Astrocyte (in vitro differentiated cells and primary cell): ENCODE data around the gene SHISA7. TPM values are rescaled to one million over a fixed set of nuclear protein-coding genes. Genes with fewer than 3 reads are reported as not detected.
"Not testable (repeated sequence)": the region's sequence is repeated elsewhere in the genome, so short reads cannot be mapped to it uniquely, and the experiment has no call there.

Experiments
- DNase-seq: peaks from one replicate; pipeline ENCODE4 v3.0.0-alpha.2; 2010; ENCODE audit warnings: low read depth
- FAIRE-seq: peaks from 2 replicates; lab custom pipeline; 2011; peaks lifted over from hg19 to GRCh38; lab: Jason Lieb, UNC
- H2AFZ ChIP-seq: 2 replicates; pipeline ENCODE4 v1.6.0; 2012; ENCODE audit warnings: low read depth, low read length, inconsistent platforms
- H3K27ac ChIP-seq: 2 replicates; pipeline ENCODE4 v1.5.1; 2011; ENCODE audit warnings: low read depth, low read length, inconsistent platforms
- H3K27me3 ChIP-seq: 2 replicates; pipeline ENCODE4 v1.6.0; 2011; ENCODE audit warnings: low read length, inconsistent platforms; ENCODE audit not compliant: insufficient read depth
- H3K36me3 ChIP-seq: 2 replicates; pipeline ENCODE4 v1.5.1; 2011; ENCODE audit warnings: low read length, inconsistent platforms; ENCODE audit not compliant: insufficient read depth
- H3K4me1 ChIP-seq: 2 replicates; pipeline ENCODE4 v1.5.1; 2011; ENCODE audit warnings: low read length, inconsistent platforms; ENCODE audit not compliant: insufficient read depth
- H3K4me2 ChIP-seq: 2 replicates; pipeline ENCODE4 v1.6.0; 2012; ENCODE audit warnings: low read length, inconsistent platforms
- H3K4me3 ChIP-seq: 2 replicates; pipeline ENCODE4 v1.5.1; 2011; ENCODE audit warnings: low read depth, mild to moderate bottlenecking, low read length, inconsistent platforms; ENCODE audit not compliant: insufficient read depth
- H3K79me2 ChIP-seq: 2 replicates; pipeline ENCODE4 v1.6.0; 2012; ENCODE audit warnings: mild to moderate bottlenecking, low read length, inconsistent platforms; ENCODE audit not compliant: insufficient read depth
- H3K9ac ChIP-seq: 2 replicates; pipeline ENCODE4 v1.6.0; 2012; ENCODE audit warnings: mild to moderate bottlenecking, low read length, inconsistent platforms
- H3K9me3 ChIP-seq: 2 replicates; pipeline ENCODE4 v1.5.1; 2012; ENCODE audit warnings: low read depth, mild to moderate bottlenecking, low read length, inconsistent platforms; ENCODE audit not compliant: insufficient read depth
- H4K20me1 ChIP-seq: 2 replicates; pipeline ENCODE4 v1.6.0; 2012; ENCODE audit warnings: low read length, inconsistent platforms; ENCODE audit not compliant: insufficient read depth
- H3K27ac Mint-ChIP-seq: one replicate; pipeline ENCODE4 v1.8.0; 2021; ENCODE audit warnings: mild to moderate bottlenecking, mixed read lengths; ENCODE audit not compliant: unreplicated experiment
- H3K27me3 Mint-ChIP-seq: one replicate; pipeline ENCODE4 v1.8.0; 2021; ENCODE audit warnings: low read depth, mixed read lengths; ENCODE audit not compliant: unreplicated experiment
- H3K36me3 Mint-ChIP-seq: one replicate; pipeline ENCODE4 v1.8.0; 2021; ENCODE audit warnings: low read depth, mixed read lengths; ENCODE audit not compliant: unreplicated experiment
- H3K4me1 Mint-ChIP-seq: one replicate; pipeline ENCODE4 v1.8.0; 2021; ENCODE audit warnings: low read depth, mixed read lengths; ENCODE audit not compliant: unreplicated experiment
- H3K4me3 Mint-ChIP-seq: one replicate; pipeline ENCODE4 v1.8.0; 2021; ENCODE audit warnings: mild to moderate bottlenecking, moderate library complexity, mixed read lengths; ENCODE audit not compliant: unreplicated experiment
- H3K9me3 Mint-ChIP-seq: one replicate; pipeline ENCODE4 v1.8.0; 2021; ENCODE audit warnings: mild to moderate bottlenecking, mixed read lengths; ENCODE audit not compliant: unreplicated experiment
- EZH2 ChIP-seq: IDR thresholded peaks from 2 replicates; pipeline ENCODE4 v1.6.1; 2012; ENCODE audit warnings: mild to moderate bottlenecking, low read length, inconsistent platforms; ENCODE audit not compliant: insufficient read depth
- total RNA-seq: library from RNA; stranded (reverse); gene quantifications from 2 replicates; pipeline ENCODE4 v1.2.1, GENCODE V29; 2021
- TF ChIP-seq, protein P1 (sequence below): IDR thresholded peaks from 2 replicates; pipeline ENCODE4 v1.5.1; 2011; ENCODE audit warnings: low read depth, mild to moderate bottlenecking, inconsistent platforms, low read length, moderate library complexity; ENCODE audit not compliant: insufficient read depth

The SHISA7 gene
- total RNA-seq, 1 donor from 2014 or later: 0.09 TPM

- Histone ChIP-seq H3K4me3 (peak overlapping the region; percentile 81), H3K27ac (peak overlapping the region; percentile 99), H3K4me2 (peak overlapping the region; percentile 94), H3K36me3 (peaks cover 28% of the 10 kb centered on the region), H3K9ac (peak overlapping the region; percentile 95), H3K79me2 (peaks cover 52% of the 10 kb centered on the region), H2AFZ (no peak overlapping the region), H4K20me1 (peaks cover 53% of the 10 kb centered on the region), H3K27me3 (no peaks in the 10 kb centered on the region), H3K4me1 (peaks cover 20% of the 10 kb centered on the region), H3K9me3 (no peaks in the 10 kb centered on the region)
- Mint-ChIP-seq H3K27ac (peak overlapping the region; percentile 62), H3K36me3 (peaks cover 28% of the 10 kb centered on the region), H3K9me3 (peaks cover 12% of the 10 kb centered on the region), H3K4me3 (peak overlapping the region; percentile 84), H3K4me1 (peaks cover 15% of the 10 kb centered on the region), H3K27me3 (peaks cover 4% of the 10 kb centered on the region)
- no peak for FAIRE-seq
- no peak for DNase-seq
- TF ChIP-seq, protein P1, sequence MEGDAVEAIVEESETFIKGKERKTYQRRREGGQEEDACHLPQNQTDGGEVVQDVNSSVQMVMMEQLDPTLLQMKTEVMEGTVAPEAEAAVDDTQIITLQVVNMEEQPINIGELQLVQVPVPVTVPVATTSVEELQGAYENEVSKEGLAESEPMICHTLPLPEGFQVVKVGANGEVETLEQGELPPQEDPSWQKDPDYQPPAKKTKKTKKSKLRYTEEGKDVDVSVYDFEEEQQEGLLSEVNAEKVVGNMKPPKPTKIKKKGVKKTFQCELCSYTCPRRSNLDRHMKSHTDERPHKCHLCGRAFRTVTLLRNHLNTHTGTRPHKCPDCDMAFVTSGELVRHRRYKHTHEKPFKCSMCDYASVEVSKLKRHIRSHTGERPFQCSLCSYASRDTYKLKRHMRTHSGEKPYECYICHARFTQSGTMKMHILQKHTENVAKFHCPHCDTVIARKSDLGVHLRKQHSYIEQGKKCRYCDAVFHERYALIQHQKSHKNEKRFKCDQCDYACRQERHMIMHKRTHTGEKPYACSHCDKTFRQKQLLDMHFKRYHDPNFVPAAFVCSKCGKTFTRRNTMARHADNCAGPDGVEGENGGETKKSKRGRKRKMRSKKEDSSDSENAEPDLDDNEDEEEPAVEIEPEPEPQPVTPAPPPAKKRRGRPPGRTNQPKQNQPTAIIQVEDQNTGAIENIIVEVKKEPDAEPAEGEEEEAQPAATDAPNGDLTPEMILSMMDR: no peak
- no peak for TF ChIP-seq EZH2
These were observed 36.8 kb downstream of the SHISA7 start for GRCh38 chr19:55406091-55406825.

DNA sequence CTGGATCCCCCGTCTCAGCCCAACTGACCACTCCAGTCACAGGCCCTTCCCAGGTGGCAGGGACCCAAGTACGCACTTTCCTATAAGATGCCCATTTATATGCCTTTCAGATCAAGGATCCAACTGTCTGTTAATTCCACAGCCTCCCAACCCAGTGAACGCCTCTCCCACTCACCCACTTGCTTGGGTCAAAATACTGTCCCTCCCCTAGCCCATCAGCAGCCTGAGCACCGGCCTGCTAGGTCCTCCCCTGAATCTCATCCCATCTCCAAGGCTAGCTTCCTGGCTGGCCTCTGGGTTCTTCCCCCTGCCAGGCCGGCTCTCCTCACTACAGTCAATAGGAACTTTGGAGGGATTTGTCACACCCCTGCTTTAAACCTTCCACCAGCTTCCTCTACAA, 37.5 kb downstream of the SHISA7 start:
- no peak for TF ChIP-seq EZH2
- TF ChIP-seq, protein P1: no peak
- Mint-ChIP-seq H3K27ac (no peak overlapping the region), H3K9me3 (peaks cover 10% of the 10 kb centered on the region), H3K4me3 (peak overlapping the region; percentile 84), H3K36me3 (peaks cover 28% of the 10 kb centered on the region), H3K4me1 (peaks cover 15% of the 10 kb centered on the region), H3K27me3 (no peaks in the 10 kb centered on the region)
- Histone ChIP-seq H3K27ac (no peak overlapping the region), H3K4me2 (peak overlapping the region; percentile 94), H4K20me1 (peaks cover 57% of the 10 kb centered on the region), H3K79me2 (peaks cover 52% of the 10 kb centered on the region), H2AFZ (no peak overlapping the region), H3K9me3 (no peaks in the 10 kb centered on the region), H3K4me3 (peak overlapping the region; percentile 81), H3K27me3 (no peaks in the 10 kb centered on the region), H3K4me1 (peaks cover 20% of the 10 kb centered on the region), H3K36me3 (peaks cover 31% of the 10 kb centered on the region), H3K9ac (peak overlapping the region; percentile 95)
- DNase-seq (no peak), FAIRE-seq (no peak)

DNA sequence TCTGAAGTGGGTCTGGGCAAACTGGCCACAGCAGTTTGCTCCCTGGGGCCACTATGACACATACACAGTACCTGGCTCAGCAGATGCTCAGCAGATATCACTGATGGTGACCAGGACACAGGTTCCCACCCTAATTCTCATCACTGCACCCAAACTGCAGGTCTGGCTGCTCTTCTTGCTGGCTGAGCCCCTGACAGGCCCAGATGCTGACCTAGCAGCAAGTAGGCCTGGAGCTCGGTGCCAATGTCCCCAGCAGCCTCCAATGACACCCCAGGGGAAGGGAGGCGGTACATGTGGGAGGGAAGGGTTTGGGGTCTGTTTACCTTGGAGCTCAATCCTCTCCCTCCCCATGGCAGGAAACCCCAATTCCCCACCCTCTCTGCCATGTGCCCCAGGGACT, 40.6 kb downstream of the SHISA7 start:
- H2AFZ ChIP-seq: no peak overlapping the region
- Mint-ChIP-seq H3K27ac (no peak overlapping the region), H3K4me1 (peaks cover 13% of the 10 kb centered on the region), H3K4me3 (no peak overlapping the region), H3K27me3 (no peaks in the 10 kb centered on the region), H3K36me3 (peaks cover 25% of the 10 kb centered on the region), H3K9me3 (no peaks in the 10 kb centered on the region)
- peaks cover 52% of the 10 kb centered on the region for H3K79me2 ChIP-seq
- no peaks in the 10 kb centered on the region for H3K9me3 ChIP-seq
- peak overlapping the region; percentile 26 for H3K4me2 ChIP-seq
- TF ChIP-seq, protein P1: no peak
- TF ChIP-seq EZH2: no peak
- no peak for DNase-seq
- peaks cover 67% of the 10 kb centered on the region for H4K20me1 ChIP-seq
- H3K9ac ChIP-seq: no peak overlapping the region
- no peak overlapping the region for H3K27ac ChIP-seq
- H3K27me3 ChIP-seq: no peaks in the 10 kb centered on the region
- H3K4me1 ChIP-seq: peaks cover 16% of the 10 kb centered on the region
- FAIRE-seq: no peak
- no peak overlapping the region for H3K4me3 ChIP-seq
- peaks cover 38% of the 10 kb centered on the region for H3K36me3 ChIP-seq

- H3K4me3 ChIP-seq, H3K9me3 Mint-ChIP-seq, H3K4me1 Mint-ChIP-seq, DNase-seq, H3K9ac ChIP-seq, H3K4me2 ChIP-seq, H2AFZ ChIP-seq, H3K27me3 ChIP-seq, H3K4me3 Mint-ChIP-seq, H3K27me3 Mint-ChIP-seq, H3K27ac ChIP-seq, H3K27ac Mint-ChIP-seq, H3K9me3 ChIP-seq, FAIRE-seq: not testable (repeated sequence)
- peaks cover 21% of the 10 kb centered on the region for H3K36me3 Mint-ChIP-seq
- Histone ChIP-seq H4K20me1 (peaks cover 58% of the 10 kb centered on the region), H3K79me2 (peaks cover 40% of the 10 kb centered on the region), H3K4me1 (peaks cover 15% of the 10 kb centered on the region), H3K36me3 (peaks cover 36% of the 10 kb centered on the region)
These were observed 41.7 kb downstream of the SHISA7 start for GRCh38 chr19:55401390-55401789.
